ENCODE measurements around the gene TRPV2. TPM values are rescaled to one million over a fixed set of nuclear protein-coding genes. Genes with fewer than 3 reads are reported as not detected.
A peak's percentile ranks its signal among the peaks of the same experiment; 100 is the strongest.
"Not testable (repeated sequence)": the region's sequence is repeated elsewhere in the genome, so short reads cannot be mapped to it uniquely, and the experiment has no call there.

Gene TRPV2
- total and polyA plus RNA-seq, 2 donors, result 29.0 to 39.8 TPM

DNA sequence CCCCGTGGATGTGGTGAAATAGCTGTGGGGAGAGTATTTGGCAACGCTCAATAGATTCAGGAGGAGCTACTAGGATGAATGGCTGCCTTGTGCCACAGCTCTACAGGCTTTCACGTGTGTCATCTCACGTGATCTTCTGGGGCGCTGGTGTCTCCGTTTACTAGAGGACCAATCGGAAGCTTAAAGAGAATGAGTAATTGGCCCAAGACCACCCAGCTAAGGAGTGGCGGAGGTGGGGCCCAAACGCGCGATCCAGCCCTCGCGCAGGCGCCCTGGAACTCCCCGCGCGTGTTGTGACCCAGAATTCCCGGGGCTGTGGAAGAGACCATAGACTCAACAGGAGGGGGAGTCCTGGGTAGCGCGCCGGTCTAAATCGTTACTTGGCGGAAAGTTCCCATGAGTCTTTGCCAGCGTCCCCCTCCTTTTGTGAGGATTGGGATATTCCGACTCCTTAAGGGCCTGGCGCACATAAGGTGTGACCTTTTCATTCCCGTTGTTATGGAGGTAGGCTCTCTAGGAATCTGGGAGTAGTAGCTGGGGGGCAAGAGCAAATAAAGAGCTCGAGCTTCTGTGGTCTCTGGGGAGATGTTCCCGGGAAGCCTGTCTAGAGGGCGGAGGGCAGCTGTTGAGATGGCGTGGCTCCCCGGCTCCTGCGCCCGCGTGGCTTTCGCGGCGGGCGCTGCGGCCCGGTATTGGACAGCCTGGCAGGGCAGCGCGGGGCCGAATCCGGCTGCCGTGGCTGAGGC, 23.4 kb downstream of the TRPV2 start:
- DNase-seq (ENCODE audit: low read depth in 6 of 9, low spot score in 9 of 9), result peak; percentile 87 to 99 (median 97)
- Histone ChIP-seq H3K4me1 (ENCODE audit: control insufficient read depth in 2 of 2, insufficient read depth in 2 of 2, low read length in 2 of 2) (peaks cover 11 to 23% of the 10 kb centered on the region in 2 donors), H3K4me3 (ENCODE audit: low read length in 2 of 2) (peak overlapping the region; percentile 81 to 85), H3K9me3 (ENCODE audit: control insufficient read depth in 2 of 2, insufficient read depth in 1 of 2, low read length in 1 of 2) (no peaks in the 10 kb centered on the region), H3K27me3 (ENCODE audit: control insufficient read depth in 2 of 2, insufficient read depth in 1 of 2, low read length in 1 of 2) (no peaks in the 10 kb centered on the region), H3K36me3 (ENCODE audit: control insufficient read depth in 2 of 2, insufficient read depth in 2 of 2, low read length in 1 of 2) (peaks cover 22 to 35% of the 10 kb centered on the region in 2 donors), H3K27ac (ENCODE audit: low read depth in 1 of 2, low read length in 1 of 2) (peak overlapping the region; percentile 74 to 79)
- under 1% methylated on average over 46 of the region's 46 CpGs for WGBS

- Histone ChIP-seq H3K27ac (ENCODE audit: low read depth in 1 of 2, low read length in 1 of 2) (peak overlapping the region; percentile 74 to 77), H3K27me3 (ENCODE audit: control insufficient read depth in 2 of 2, insufficient read depth in 1 of 2, low read length in 1 of 2) (no peaks in the 10 kb centered on the region), H3K36me3 (ENCODE audit: control insufficient read depth in 2 of 2, insufficient read depth in 2 of 2, low read length in 1 of 2) (peaks cover 29 to 41% of the 10 kb centered on the region in 2 donors), H3K4me3 (ENCODE audit: low read length in 2 of 2) (peak overlapping the region; percentile 81 to 85), H3K9me3 (ENCODE audit: control insufficient read depth in 2 of 2, insufficient read depth in 1 of 2, low read length in 1 of 2) (no peaks in the 10 kb centered on the region), H3K4me1 (ENCODE audit: control insufficient read depth in 2 of 2, insufficient read depth in 2 of 2, low read length in 2 of 2) (peaks cover 11 to 23% of the 10 kb centered on the region in 2 donors)
- under 1% methylated on average over 25 of the region's 25 CpGs for WGBS
- peak in 4 of 9 donors; percentile 5 to 36 (median 30) for DNase-seq (ENCODE audit: low read depth in 6 of 9, low spot score in 9 of 9)
These were observed 24.0 kb downstream of the TRPV2 start for GRCh38 chr17:16439303-16439791.

DNA sequence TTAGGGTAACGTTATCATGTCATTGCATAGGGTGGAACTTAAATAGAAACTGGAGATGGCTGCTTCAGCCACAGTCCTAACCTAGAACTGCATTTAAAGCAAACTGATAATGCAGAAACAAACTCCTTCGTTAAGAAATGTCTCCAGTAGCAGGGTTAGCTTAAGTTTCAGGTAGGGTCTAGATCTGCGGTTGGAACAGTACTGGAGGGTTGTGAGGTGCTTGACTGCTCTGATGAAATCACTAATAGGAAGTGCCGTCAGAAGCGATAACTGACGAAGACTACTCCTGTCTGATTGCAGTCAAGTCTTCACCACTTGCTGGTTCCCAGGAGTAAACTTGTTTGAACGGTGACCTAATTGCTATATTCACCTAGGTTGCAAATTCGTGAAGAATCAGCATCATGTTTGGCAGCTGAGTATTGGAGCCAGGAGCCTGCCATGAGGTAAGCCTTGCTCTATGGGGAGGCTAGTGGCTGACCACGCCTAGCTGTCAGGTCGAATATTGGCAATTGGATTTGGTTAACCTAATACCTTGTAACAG, 24.5 kb downstream of the TRPV2 start:
- H3K27ac ChIP-seq (ENCODE audit: low read depth in 1 of 2, low read length in 1 of 2), result peak overlapping the region; percentile 48 to 77
- WGBS, result 12% methylated on average over 10 of the region's 10 CpGs

DNA sequence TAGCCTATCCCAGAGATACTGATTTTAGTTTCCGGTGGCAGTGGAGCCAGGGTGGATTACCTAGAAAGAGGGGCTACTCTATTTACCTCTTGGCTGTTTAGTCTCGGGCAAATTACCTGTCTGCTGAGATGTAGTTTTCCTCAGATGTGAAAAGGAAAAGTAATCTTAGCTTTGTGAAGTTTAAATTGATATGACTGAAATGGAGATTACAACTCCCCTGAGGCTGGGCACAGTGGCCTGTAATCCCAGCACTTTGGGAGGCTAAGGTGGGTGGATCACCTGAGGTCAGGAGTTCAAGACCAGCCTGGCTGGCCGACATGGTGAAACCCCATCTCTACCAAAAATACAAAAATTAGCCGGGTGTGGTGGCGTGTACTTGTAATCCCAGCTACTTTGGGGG, 25.0 kb downstream of the TRPV2 start:
- not testable (repeated sequence) for H3K27me3 ChIP-seq (ENCODE audit: control insufficient read depth in 2 of 2, insufficient read depth in 1 of 2, low read length in 1 of 2); DNase-seq (ENCODE audit: low read depth in 6 of 9, low spot score in 9 of 9); H3K9me3 ChIP-seq (ENCODE audit: control insufficient read depth in 2 of 2, insufficient read depth in 1 of 2, low read length in 1 of 2)
- peaks cover 11 to 23% of the 10 kb centered on the region in 2 donors for H3K4me1 ChIP-seq (ENCODE audit: control insufficient read depth in 2 of 2, insufficient read depth in 2 of 2, low read length in 2 of 2)
- peak overlapping the region; percentile 81 to 85 for H3K4me3 ChIP-seq (ENCODE audit: low read length in 2 of 2)
- 89% methylated on average over 5 of the region's 5 CpGs for WGBS
- H3K27ac ChIP-seq (ENCODE audit: low read depth in 1 of 2, low read length in 1 of 2), result peak overlapping the region in 1 of 2 donors; percentile 48
- H3K36me3 ChIP-seq (ENCODE audit: control insufficient read depth in 2 of 2, insufficient read depth in 2 of 2, low read length in 1 of 2), result peaks cover 32 to 44% of the 10 kb centered on the region in 2 donors

More for the DNA sequence above, 24.5 kb downstream of the TRPV2 start:
- peak in 3 of 9 donors; percentile 23 to 48 (median 30) for DNase-seq (ENCODE audit: low read depth in 6 of 9, low spot score in 9 of 9)
- Histone ChIP-seq H3K36me3 (ENCODE audit: control insufficient read depth in 2 of 2, insufficient read depth in 2 of 2, low read length in 1 of 2) (peaks cover 32 to 43% of the 10 kb centered on the region in 2 donors), H3K4me1 (ENCODE audit: control insufficient read depth in 2 of 2, insufficient read depth in 2 of 2, low read length in 2 of 2) (peaks cover 11 to 23% of the 10 kb centered on the region in 2 donors), H3K4me3 (ENCODE audit: low read length in 2 of 2) (peak overlapping the region; percentile 81 to 85), H3K27me3 (ENCODE audit: control insufficient read depth in 2 of 2, insufficient read depth in 1 of 2, low read length in 1 of 2) (no peaks in the 10 kb centered on the region), H3K9me3 (ENCODE audit: control insufficient read depth in 2 of 2, insufficient read depth in 1 of 2, low read length in 1 of 2) (no peaks in the 10 kb centered on the region)

- no peak for DNase-seq (ENCODE audit: low read depth in 6 of 9, low spot score in 9 of 9)
- Histone ChIP-seq H3K4me3 (ENCODE audit: low read length in 2 of 2) (no peak overlapping the region), H3K9me3 (ENCODE audit: control insufficient read depth in 2 of 2, insufficient read depth in 1 of 2, low read length in 1 of 2) (no peaks in the 10 kb centered on the region), H3K27ac (ENCODE audit: low read depth in 1 of 2, low read length in 1 of 2) (no peak overlapping the region), H3K27me3 (ENCODE audit: control insufficient read depth in 2 of 2, insufficient read depth in 1 of 2, low read length in 1 of 2) (no peaks in the 10 kb centered on the region), H3K36me3 (ENCODE audit: control insufficient read depth in 2 of 2, insufficient read depth in 2 of 2, low read length in 1 of 2) (peaks cover 32 to 48% of the 10 kb centered on the region in 2 donors), H3K4me1 (ENCODE audit: control insufficient read depth in 2 of 2, insufficient read depth in 2 of 2, low read length in 2 of 2) (peaks cover 11 to 23% of the 10 kb centered on the region in 2 donors)
- 90% methylated on average over 3 of the region's 3 CpGs for WGBS
These were observed 25.7 kb downstream of the TRPV2 start for GRCh38 chr17:16440901-16441629.

DNA sequence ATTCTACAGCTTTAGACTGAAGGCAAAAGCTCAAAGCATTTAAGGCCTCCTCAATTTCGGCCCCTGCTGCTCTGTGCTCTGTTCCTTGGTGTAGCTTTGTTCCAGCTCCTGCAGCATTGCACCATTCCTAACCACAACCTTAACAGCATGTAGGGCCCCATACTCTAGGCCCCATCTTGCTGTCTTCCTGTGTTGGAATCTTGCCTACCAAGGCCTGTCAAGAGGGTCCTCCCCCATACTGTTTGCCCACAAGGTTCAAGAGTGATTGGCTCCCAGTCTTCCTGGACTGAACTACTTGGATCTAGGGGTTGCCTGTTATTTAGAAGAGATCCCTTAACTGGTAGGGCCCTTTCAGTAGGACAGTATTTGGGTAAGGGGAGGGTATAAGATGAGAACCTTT, 26.8 kb downstream of the TRPV2 start:
- no peak for DNase-seq (ENCODE audit: low read depth in 6 of 9, low spot score in 9 of 9)
- Histone ChIP-seq H3K4me3 (ENCODE audit: low read length in 2 of 2) (no peak overlapping the region), H3K9me3 (ENCODE audit: control insufficient read depth in 2 of 2, insufficient read depth in 1 of 2, low read length in 1 of 2) (no peaks in the 10 kb centered on the region), H3K27ac (ENCODE audit: low read depth in 1 of 2, low read length in 1 of 2) (no peak overlapping the region), H3K4me1 (ENCODE audit: control insufficient read depth in 2 of 2, insufficient read depth in 2 of 2, low read length in 2 of 2) (peaks cover 11 to 23% of the 10 kb centered on the region in 2 donors), H3K27me3 (ENCODE audit: control insufficient read depth in 2 of 2, insufficient read depth in 1 of 2, low read length in 1 of 2) (no peaks in the 10 kb centered on the region), H3K36me3 (ENCODE audit: control insufficient read depth in 2 of 2, insufficient read depth in 2 of 2, low read length in 1 of 2) (peaks cover 42 to 58% of the 10 kb centered on the region in 2 donors)
- 89% methylated on average over 1 of the region's 1 CpG for WGBS

- peaks cover 11 to 23% of the 10 kb centered on the region in 2 donors for H3K4me1 ChIP-seq (ENCODE audit: control insufficient read depth in 2 of 2, insufficient read depth in 2 of 2, low read length in 2 of 2)
- WGBS, result 94% methylated on average over 7 of the region's 7 CpGs
- H3K9me3 ChIP-seq (ENCODE audit: control insufficient read depth in 2 of 2, insufficient read depth in 1 of 2, low read length in 1 of 2), result no peaks in the 10 kb centered on the region
- H3K4me3 ChIP-seq (ENCODE audit: low read length in 2 of 2), result no peak overlapping the region
- peaks cover 45 to 65% of the 10 kb centered on the region in 2 donors for H3K36me3 ChIP-seq (ENCODE audit: control insufficient read depth in 2 of 2, insufficient read depth in 2 of 2, low read length in 1 of 2)
- no peak overlapping the region for H3K27ac ChIP-seq (ENCODE audit: low read depth in 1 of 2, low read length in 1 of 2)
- DNase-seq (ENCODE audit: low read depth in 6 of 9, low spot score in 9 of 9), result no peak
- H3K27me3 ChIP-seq (ENCODE audit: control insufficient read depth in 2 of 2, insufficient read depth in 1 of 2, low read length in 1 of 2), result no peaks in the 10 kb centered on the region
These were observed 27.5 kb downstream of the TRPV2 start for GRCh38 chr17:16442594-16443510.

DNA sequence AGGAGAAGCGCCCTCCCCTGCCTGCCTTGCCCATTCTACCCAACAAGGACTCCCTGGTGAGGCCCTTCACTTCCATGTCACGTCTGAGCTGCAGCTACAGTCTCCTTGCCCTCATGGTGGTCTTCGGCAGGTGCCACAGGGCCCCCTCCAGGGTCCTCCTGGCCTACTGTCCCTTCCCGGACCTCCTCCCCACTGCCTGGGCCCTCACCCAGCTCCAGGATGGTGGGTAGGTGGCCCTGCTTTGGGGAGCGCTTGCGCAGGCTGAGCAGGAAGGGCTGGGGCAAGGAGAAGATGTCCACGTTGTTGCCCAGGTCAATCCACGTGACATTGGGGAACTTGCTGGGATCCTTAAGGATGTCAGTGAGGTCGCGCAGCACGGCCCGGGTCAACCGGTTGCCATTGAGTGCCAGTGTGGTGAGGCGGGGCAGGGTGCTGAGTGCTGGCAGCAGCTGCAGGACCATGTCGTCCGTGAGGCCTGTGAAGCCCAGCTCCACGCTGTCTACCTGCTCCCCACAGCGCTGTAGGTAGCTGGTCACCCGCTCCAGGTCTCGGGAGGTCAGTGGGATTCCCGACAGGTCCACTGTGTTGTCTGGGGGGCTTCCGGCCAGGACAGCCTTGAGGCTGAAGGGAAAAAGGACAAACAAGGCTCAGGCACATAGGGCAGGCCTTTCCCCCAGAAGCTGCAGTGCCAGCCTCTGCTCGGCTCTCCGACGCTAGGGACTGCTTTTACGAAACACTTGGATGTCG, 28.3 kb downstream of the TRPV2 start:
- H3K36me3 ChIP-seq (ENCODE audit: control insufficient read depth in 2 of 2, insufficient read depth in 2 of 2, low read length in 1 of 2), result peaks cover 53 to 73% of the 10 kb centered on the region in 2 donors
- no peak overlapping the region for H3K4me3 ChIP-seq (ENCODE audit: low read length in 2 of 2)
- no peaks in the 10 kb centered on the region for H3K9me3 ChIP-seq (ENCODE audit: control insufficient read depth in 2 of 2, insufficient read depth in 1 of 2, low read length in 1 of 2)
- WGBS, result 97% methylated on average over 27 of the region's 27 CpGs
- no peaks in the 10 kb centered on the region for H3K27me3 ChIP-seq (ENCODE audit: control insufficient read depth in 2 of 2, insufficient read depth in 1 of 2, low read length in 1 of 2)
- no peak for DNase-seq (ENCODE audit: low read depth in 6 of 9, low spot score in 9 of 9)
- peaks cover 11 to 18% of the 10 kb centered on the region in 2 donors for H3K4me1 ChIP-seq (ENCODE audit: control insufficient read depth in 2 of 2, insufficient read depth in 2 of 2, low read length in 2 of 2)
- H3K27ac ChIP-seq (ENCODE audit: low read depth in 1 of 2, low read length in 1 of 2), result peak overlapping the region in 1 of 2 donors; percentile 21
